HFFc6 (cell line): Measurements from ENCODE around the gene CRTC1. TPM values are rescaled to one million over a fixed set of nuclear protein-coding genes. Genes with fewer than 3 reads are reported as not detected.
A peak's percentile ranks its signal among the peaks of the same experiment; 100 is the strongest.

Experiments
- DNase-seq: peaks from one replicate; pipeline ENCODE4 v3.0.0-alpha.2; 2018
- H3K27ac Mint-ChIP-seq: 2 replicates; pipeline ENCODE4 v1.8.0; 2020; ENCODE audit warnings: mild to moderate bottlenecking, mixed read lengths
- H3K27me3 Mint-ChIP-seq: 2 replicates; pipeline ENCODE4 v1.8.0; 2021; ENCODE audit warnings: mild to moderate bottlenecking, moderate library complexity, mixed read lengths; ENCODE audit not compliant: insufficient read depth
- H3K36me3 Mint-ChIP-seq: 2 replicates; pipeline ENCODE4 v1.8.0; 2021; ENCODE audit warnings: low read depth, mixed read lengths
- H3K4me1 Mint-ChIP-seq: 2 replicates; pipeline ENCODE4 v1.8.0; 2020; ENCODE audit warnings: low read depth, mixed read lengths
- H3K4me3 Mint-ChIP-seq: 2 replicates; pipeline ENCODE4 v1.8.0; 2020; ENCODE audit warnings: mild to moderate bottlenecking, moderate library complexity, mixed read lengths
- H3K9me3 Mint-ChIP-seq: 2 replicates; pipeline ENCODE4 v1.8.0; 2020; ENCODE audit warnings: mild to moderate bottlenecking, mixed read lengths
- CTCF ChIP-seq: fragments of 200-600 bp; sonication (generic); IDR thresholded peaks from 2 replicates; pipeline ENCODE4 v1.5.0; 2021; ENCODE audit warnings: antibody characterized with exemption, mild to moderate bottlenecking
- total RNA-seq, 6 experiments: library from RNA; stranded (reverse); fragmentation: NEBNext Ultra II Directional; extraction: Animal tissue kit (Norgen Biotek cat#: 25700); gene quantifications; 2 replicates in 1 of 6; 3 replicates in 5 of 6; pipeline ENCODE4 v1.2.3, GENCODE V29; 2021

Gene CRTC1
- total RNA-seq, 6 experiments from 2014 or later: 11.8 to 14.5 (median 13.4) TPM

- Mint-ChIP-seq H3K27me3 (peaks cover 5% of the 10 kb centered on the region; the same call in 1 of the 2 replicates), H3K4me1 (peaks cover 35% of the 10 kb centered on the region), H3K36me3 (peaks cover under 1% of the 10 kb centered on the region; the same call in 1 of the 2 replicates), H3K4me3 (peak overlapping the region; percentile 74), H3K27ac (peak overlapping the region; percentile 93), H3K9me3 (peaks cover under 1% of the 10 kb centered on the region; the same call in 1 of the 2 replicates)
- DNase-seq: no peak
- no peak for TF ChIP-seq CTCF
These were observed 34.0 kb upstream of the CRTC1 start for GRCh38 chr19:18649371-18650020.

GRCh38 chr19:18650021-18650390 lies 33.5 kb upstream of the CRTC1 start:
- no peaks in the 10 kb centered on the region for H3K36me3 Mint-ChIP-seq
- H3K4me1 Mint-ChIP-seq: peaks cover 35% of the 10 kb centered on the region
- peaks cover 5% of the 10 kb centered on the region; the same call in 1 of the 2 replicates for H3K27me3 Mint-ChIP-seq
- peak overlapping the region; percentile 93 for H3K27ac Mint-ChIP-seq
- no peak for DNase-seq
- no peaks in the 10 kb centered on the region for H3K9me3 Mint-ChIP-seq
- H3K4me3 Mint-ChIP-seq: peak overlapping the region; percentile 74
- no peak for TF ChIP-seq CTCF

GRCh38 chr19:18650468-18651041 lies 32.9 kb upstream of the CRTC1 start:
- Mint-ChIP-seq H3K4me3 (peak overlapping the region; percentile 74), H3K27ac (peak overlapping the region; percentile 93), H3K36me3 (no peaks in the 10 kb centered on the region), H3K4me1 (peaks cover 35% of the 10 kb centered on the region), H3K9me3 (no peaks in the 10 kb centered on the region), H3K27me3 (peaks cover 5% of the 10 kb centered on the region; the same call in 1 of the 2 replicates)
- no peak for TF ChIP-seq CTCF
- peak; percentile 79 for DNase-seq

- DNase-seq: no peak
- Mint-ChIP-seq H3K27me3 (peaks cover 5% of the 10 kb centered on the region; the same call in 1 of the 2 replicates), H3K36me3 (no peaks in the 10 kb centered on the region), H3K27ac (peak overlapping the region; percentile 93), H3K9me3 (no peaks in the 10 kb centered on the region), H3K4me1 (peaks cover 35% of the 10 kb centered on the region), H3K4me3 (peak overlapping the region; percentile 74; the same call in 1 of the 2 replicates)
- TF ChIP-seq CTCF: no peak
These were observed 32.2 kb upstream of the CRTC1 start for GRCh38 chr19:18651300-18651699.

- DNase-seq: no peak
- Mint-ChIP-seq H3K4me1 (peaks cover 36% of the 10 kb centered on the region), H3K36me3 (no peaks in the 10 kb centered on the region), H3K27me3 (peaks cover 5% of the 10 kb centered on the region; the same call in 1 of the 2 replicates), H3K9me3 (no peaks in the 10 kb centered on the region), H3K4me3 (no peak overlapping the region), H3K27ac (no peak overlapping the region; the same call in 1 of the 2 replicates)
- TF ChIP-seq CTCF: no peak
These were observed 31.7 kb upstream of the CRTC1 start for GRCh38 chr19:18651733-18652132.
